HCT116 (cell line): ENCODE results near the gene TAF3. TPM values are rescaled to one million over a fixed set of nuclear protein-coding genes. Genes with fewer than 3 reads are reported as not detected.

Experiments
- ATAC-seq: fragments of 200-7000 bp; cut with Tn5 transposase; 2 replicates; pipeline ENCODE4 v1.9.1; 2020; ENCODE audit warnings: mild to moderate bottlenecking, moderate library complexity
- BruUV-seq: library from RNA; stranded (reverse); fragments of 400-500 nt; replicated peaks from 2 replicates; lab custom pipeline; 2021; lab: Mats Ljungman, UMichigan
- CTCF ChIA-PET: fragments of 300-600 bp; sonication (Branson Sonifier 250); formaldehyde crosslinking; loops from one replicate; lab custom pipeline; 2021; ENCODE audit warnings: antibody characterized with exemption; lab: Charles Lee
- POLR2A ChIA-PET: fragments of 300-600, 350-600 bp; sonication (Branson Sonifier 250); formaldehyde crosslinking; loops from one replicate; lab custom pipeline; 2021; ENCODE audit warnings: antibody characterized with exemption; lab: Charles Lee
- RAD21 ChIA-PET, 2 experiments: fragments of 300-600 bp; sonication (Branson Sonifier 250); formaldehyde crosslinking; loops; one replicate each; lab custom pipeline; 2023; ENCODE audit warnings: low total read pairs in 2 of 2; ENCODE audit not compliant: uncharacterized antibody in 2 of 2, unreplicated experiment in 2 of 2, low non-redundant PET in 1 of 2; lab: Charles Lee
- DNase-seq: peaks from one replicate; pipeline ENCODE4 v3.0.0-alpha.2; 2010; ENCODE audit warnings: low read depth, low spot score
- H2AFZ ChIP-seq: fragments of 200-600 bp; shearing (Covaris generic), sonication (generic); 2 replicates; pipeline ENCODE4 v1.6.1; 2017; ENCODE audit warnings: low read depth, mixed run types, mixed read lengths, antibody characterized with exemption, low read length; ENCODE audit not compliant: poor library complexity, severe bottlenecking
- H3K27ac ChIP-seq: 2 replicates; pipeline ENCODE4 v1.5.1; 2012; ENCODE audit warnings: low read depth, low read length
- H3K27me3 ChIP-seq: fragments of 200-600 bp; sonication (generic); 2 replicates; pipeline ENCODE4 v1.6.1; 2016; ENCODE audit warnings: mixed run types, low read length, mixed read lengths; ENCODE audit not compliant: insufficient read depth
- H3K36me3 ChIP-seq, 2 experiments: fragments of 200-500 bp in 1 of 2; fragments of 200-600 bp in 1 of 2; sonication (Bioruptor generic) in 1 of 2; sonication (generic) in 1 of 2; 2 replicates each; pipeline versions ENCODE4 v1.5.1 to v1.6.1; 2014 to 2016; ENCODE audit warnings: low read length in 2 of 2, inconsistent platforms in 1 of 2, mixed read lengths in 1 of 2, mixed run types in 1 of 2; ENCODE audit not compliant: insufficient read depth in 2 of 2, control insufficient read depth in 1 of 2
- H3K4me1 ChIP-seq, 2 experiments: fragments of 200-600 bp in 1 of 2; sonication (generic) in 1 of 2; 2 replicates each; pipeline versions ENCODE4 v1.5.1 to v1.6.1; 2012 to 2017; ENCODE audit warnings: low read length in 2 of 2, inconsistent platforms in 1 of 2, mild to moderate bottlenecking in 1 of 2, mixed read lengths in 1 of 2, mixed run types in 1 of 2, moderate library complexity in 1 of 2; ENCODE audit not compliant: insufficient read depth in 2 of 2, control insufficient read depth in 1 of 2
- H3K4me2 ChIP-seq: fragments of 200-600 bp; sonication (generic); 2 replicates; pipeline ENCODE4 v1.6.1; 2017; ENCODE audit warnings: mixed run types, low read length, mixed read lengths
- H3K4me3 ChIP-seq, 2 experiments: fragments of 200-600 bp in 1 of 2; sonication (generic) in 1 of 2; replicated peaks in 1 of 2; 2 replicates each; pipeline ENCODE4 v1.5.1; 2011 to 2016; ENCODE audit warnings: low read length in 2 of 2, control low read depth in 1 of 2, low read depth in 1 of 2, mild to moderate bottlenecking in 1 of 2, mixed read lengths in 1 of 2, mixed run types in 1 of 2
- H3K79me2 ChIP-seq: fragments of 200-600 bp; sonication (generic); 2 replicates; pipeline ENCODE4 v1.6.1; 2017; ENCODE audit warnings: mild to moderate bottlenecking, mixed run types, low read length, moderate library complexity, mixed read lengths; ENCODE audit not compliant: insufficient read depth
- H3K9ac ChIP-seq: fragments of 200-600 bp; sonication (generic); 2 replicates; pipeline ENCODE4 v1.6.1; 2016; ENCODE audit warnings: low read length, mixed read lengths
- H3K9me2 ChIP-seq: fragments of 200-600 bp; sonication (generic), shearing (Covaris generic); 2 replicates; pipeline ENCODE4 v1.6.1; 2017; ENCODE audit warnings: mixed run types, mild to moderate bottlenecking, moderate library complexity; ENCODE audit not compliant: insufficient read depth
- H3K9me3 ChIP-seq, 2 experiments: fragments of 200-500 bp in 1 of 2; fragments of 200-600 bp in 1 of 2; sonication (Bioruptor generic) in 1 of 2; sonication (generic) in 1 of 2; 2 replicates each; pipeline ENCODE4 v1.6.1; 2014 to 2017; ENCODE audit warnings: low read length in 2 of 2, mixed read lengths in 2 of 2, inconsistent platforms in 1 of 2, low read depth in 1 of 2, mild to moderate bottlenecking in 1 of 2, mixed run types in 1 of 2, moderate library complexity in 1 of 2; ENCODE audit not compliant: control insufficient read depth in 1 of 2, insufficient read depth in 1 of 2
- H4K20me1 ChIP-seq: fragments of 200-600 bp; sonication (generic), shearing (Covaris generic); 2 replicates; pipeline ENCODE4 v1.6.1; 2017; ENCODE audit warnings: mixed run types, mild to moderate bottlenecking, moderate library complexity; ENCODE audit not compliant: insufficient read depth
- ATF3 ChIP-seq: IDR thresholded peaks from 2 replicates; pipeline ENCODE4 v1.6.1; 2012
- CBX3 ChIP-seq: IDR thresholded peaks from 2 replicates; pipeline ENCODE4 v1.6.1; 2012; ENCODE audit warnings: low read depth
- CEBPB ChIP-seq: IDR thresholded peaks from 2 replicates; pipeline ENCODE4 v1.6.1; 2012; ENCODE audit warnings: low read depth
- CTCF ChIP-seq, 3 experiments: fragments of 200-600 bp in 1 of 3; sonication (generic) in 1 of 3; IDR thresholded peaks in 2 of 3; conservative IDR thresholded peaks in 1 of 3; 2 replicates each; pipeline ENCODE4 v1.5.1; 2012 to 2017; ENCODE audit warnings: low read depth in 2 of 3, low read length in 2 of 3, antibody characterized with exemption in 1 of 3, borderline replicate concordance in 1 of 3, control low read depth in 1 of 3, mild to moderate bottlenecking in 1 of 3, mixed read lengths in 1 of 3, mixed run types in 1 of 3, moderate library complexity in 1 of 3; ENCODE audit not compliant: insufficient read depth in 1 of 3
- ELF1 ChIP-seq: IDR thresholded peaks from 2 replicates; pipeline ENCODE4 v1.6.1; 2012; ENCODE audit warnings: low read depth, borderline replicate concordance
- EZH2 ChIP-seq: fragments of 200-600 bp; sonication (generic); IDR thresholded peaks from 2 replicates; pipeline ENCODE4 v1.6.1; 2017; ENCODE audit warnings: antibody characterized with exemption, mixed run types
- FOSL1 ChIP-seq: IDR thresholded peaks from 2 replicates; pipeline ENCODE4 v1.6.1; 2012; ENCODE audit warnings: low read depth
- MAX ChIP-seq: IDR thresholded peaks from 2 replicates; pipeline ENCODE4 v1.6.1; 2012
- POLR2A ChIP-seq: IDR thresholded peaks from 2 replicates; pipeline ENCODE4 v1.7.0; 2011; ENCODE audit warnings: borderline replicate concordance; ENCODE audit not compliant: insufficient read depth, insufficient read length; ENCODE audit errors: extremely low read depth
- POLR2AphosphoS5 ChIP-seq: IDR thresholded peaks from 2 replicates; pipeline ENCODE4 v1.6.1; 2011; ENCODE audit warnings: mild to moderate bottlenecking, low read depth, low read length, moderate library complexity
- RAD21 ChIP-seq: IDR thresholded peaks from 2 replicates; pipeline ENCODE4 v1.6.1; 2012; ENCODE audit warnings: low read depth, mild to moderate bottlenecking
- SP1 ChIP-seq: IDR thresholded peaks from 2 replicates; pipeline ENCODE4 v1.6.1; 2012; ENCODE audit warnings: low read depth
- SRF ChIP-seq: IDR thresholded peaks from 2 replicates; pipeline ENCODE4 v1.6.1; 2012; ENCODE audit warnings: low read depth
- TCF7L2 ChIP-seq: IDR thresholded peaks from 2 replicates; pipeline ENCODE4 v1.7.0; 2011; ENCODE audit warnings: borderline replicate concordance, inconsistent platforms; ENCODE audit not compliant: insufficient read depth, insufficient read length; ENCODE audit errors: extremely low read depth
- YY1 ChIP-seq: IDR thresholded peaks from 2 replicates; pipeline ENCODE4 v1.6.1; 2011; ENCODE audit warnings: low read length, low read depth, moderate library complexity, mild to moderate bottlenecking; ENCODE audit not compliant: insufficient replicate concordance; ENCODE audit errors: extremely low read depth
- ZFX ChIP-seq: fragments of 450-650 bp; IDR thresholded peaks from 2 replicates; pipeline ENCODE4 v1.6.1; 2017
- ZNF274 ChIP-seq: fragments of 200-500 bp; sonication (Bioruptor generic); IDR thresholded peaks from 2 replicates; pipeline ENCODE4 v1.6.1; 2014; ENCODE audit warnings: mild to moderate bottlenecking, low read depth, low read length, inconsistent platforms
- intact Hi-C: fragments of 100-400 bp; cut with micrococcal nuclease; formaldehyde crosslinking; loops from 2 replicates; pipeline ENCODE4 v1.10.0; 2022
- total RNA-seq: library from RNA; stranded (reverse); gene quantifications from one replicate; pipeline ENCODE4 v1.2.1, GENCODE V29; 2021; ENCODE audit not compliant: unreplicated experiment

Gene TAF3
- total RNA-seq, 1 experiment from 2014 or later: 8.0 TPM

GRCh38 chr10:8063128-8063908 lies 245.0 kb downstream of the TAF3 start:
- Histone ChIP-seq H3K4me1 (no peaks in the 10 kb centered on the region), H3K27me3 (no peaks in the 10 kb centered on the region), H2AFZ (no peak overlapping the region), H3K27ac (no peak overlapping the region), H3K4me3 (no peak overlapping the region), H3K9me2 (no peaks in the 10 kb centered on the region), H3K79me2 (no peaks in the 10 kb centered on the region), H3K36me3 (no peaks in the 10 kb centered on the region), H3K9ac (no peak overlapping the region), H3K9me3 (no peaks in the 10 kb centered on the region), H3K4me2 (no peak overlapping the region), H4K20me1 (no peaks in the 10 kb centered on the region)
- CTCF ChIA-PET: no interaction called here
- TF ChIP-seq CBX3 (no peak), ELF1 (no peak), SP1 (no peak), ZNF274 (no peak), EZH2 (no peak), SRF (no peak), ATF3 (no peak), CEBPB (no peak), POLR2AphosphoS5 (no peak), ZFX (no peak), YY1 (no peak), RAD21 (no peak), POLR2A (no peak), FOSL1 (no peak), CTCF (IDR thresholded peaks at IDR 0.05 in 2 of 3, conservative IDR thresholded peaks at IDR 0.05 in 1 of 3; ENCODE audit: borderline replicate concordance in 1 of 3, insufficient read depth in 1 of 3, low read depth in 2 of 3, low read length in 2 of 3) (no peak), MAX (no peak), TCF7L2 (no peak)
- DNase-seq: no peak
- RAD21 ChIA-PET: no interaction called here
- no TSS peak for BruUV-seq
- intact Hi-C loops: no loop called here
- ATAC-seq: no peak
- POLR2A ChIA-PET: no interaction called here
